CD4-positive, alpha-beta T cell treated with Interleukin-17A for 4 hours (primary cell): ENCODE data around the gene UMAD1.
A peak's percentile ranks its signal among the peaks of the same experiment; 100 is the strongest.

Experiments
- DNase-seq: peaks from one replicate; pipeline ENCODE4 v3.0.0-alpha.2; 2020; ENCODE audit warnings: mixed read lengths

UMAD1 gene

GRCh38 chr7:7695111-7695817, 54.7 kb downstream of the UMAD1 start:
- no peak for DNase-seq

- DNase-seq, result no peak
Observed at GRCh38 chr7:7696458-7697119, 56.0 kb downstream of the UMAD1 start.

GRCh38 chr7:7698930-7699329, 58.4 kb downstream of the UMAD1 start:
- DNase-seq, result no peak

- DNase-seq, result no peak
Observed at GRCh38 chr7:7699380-7699779, 58.8 kb downstream of the UMAD1 start.

GRCh38 chr7:7699970-7700369, 59.4 kb downstream of the UMAD1 start:
- no peak for DNase-seq

- DNase-seq, result no peak
Observed at GRCh38 chr7:7701527-7701926, 61.0 kb downstream of the UMAD1 start.

GRCh38 chr7:7702826-7703225, 62.3 kb downstream of the UMAD1 start:
- no peak for DNase-seq

- no peak for DNase-seq
Observed at GRCh38 chr7:7703427-7703826, 62.9 kb downstream of the UMAD1 start.

GRCh38 chr7:7704867-7705266, 64.3 kb downstream of the UMAD1 start:
- no peak for DNase-seq

GRCh38 chr7:7705318-7705717, 64.8 kb downstream of the UMAD1 start:
- no peak for DNase-seq

GRCh38 chr7:7706101-7706511, 65.6 kb downstream of the UMAD1 start:
- no peak for DNase-seq

GRCh38 chr7:7706556-7707172, 66.1 kb downstream of the UMAD1 start:
- DNase-seq, result no peak

- DNase-seq, result no peak
Observed at GRCh38 chr7:7707246-7707645, 66.7 kb downstream of the UMAD1 start.

- no peak for DNase-seq
Observed at GRCh38 chr7:7707806-7708205, 67.3 kb downstream of the UMAD1 start.

- DNase-seq, result no peak
Observed at GRCh38 chr7:7709291-7709690, 68.7 kb downstream of the UMAD1 start.

- no peak for DNase-seq
Observed at GRCh38 chr7:7710469-7710868, 69.9 kb downstream of the UMAD1 start.

GRCh38 chr7:7713730-7714129, 73.2 kb downstream of the UMAD1 start:
- DNase-seq, result no peak

GRCh38 chr7:7718492-7718891, 77.9 kb downstream of the UMAD1 start, which contains the start of gene RPA3:
TSS of gene RPA3 (minus strand) at chr7:7718607. CDS start at chr7:7640418, 78,189 bp downstream.
- no peak for DNase-seq

GRCh38 chr7:7719236-7719635, 78.7 kb downstream of the UMAD1 start:
- peak; percentile 7 for DNase-seq

- DNase-seq, result no peak
Observed at GRCh38 chr7:7720193-7720592, 79.6 kb downstream of the UMAD1 start.

GRCh38 chr7:7720750-7721621, 80.4 kb downstream of the UMAD1 start:
- no peak for DNase-seq

GRCh38 chr7:7731732-7732131, 91.2 kb downstream of the UMAD1 start:
- no peak for DNase-seq

GRCh38 chr7:7732621-7733281, 92.2 kb downstream of the UMAD1 start:
- no peak for DNase-seq
